Stimulated activated naive CD8-positive, alpha-beta T cell treated with anti-CD3 and anti-CD28 coated beads, Interleukin-15, Interleukin-2, amounts not matched to agents 100 U/mL and 50 U/mL, for 24 hours (primary cell): Measurements from ENCODE around the gene NPPC.

Experiments used
- ATAC-seq: fragments of 150-1000 bp; cut with Tn5 transposase; one replicate; pipeline ENCODE4 v1.10.0; 2021
- DNase-seq: peaks from one replicate; pipeline ENCODE4 v3.0.0; 2021

NPPC gene

GRCh38 chr2:231935207-231935524, 9.0 kb upstream of the NPPC start:
- ATAC-seq (no peak), DNase-seq (no peak)

- ATAC-seq (no peak), DNase-seq (no peak)
Observed at GRCh38 chr2:231934441-231935206, 8.4 kb upstream of the NPPC start.

- no peak for ATAC-seq
- DNase-seq = no peak
Observed at GRCh38 chr2:231933916-231934401, 7.8 kb upstream of the NPPC start.

- no peak for DNase-seq
- ATAC-seq = no peak
Observed at GRCh38 chr2:231932985-231933915, 7.1 kb upstream of the NPPC start.

GRCh38 chr2:231932711-231932970, 6.4 kb upstream of the NPPC start:
- no peak for ATAC-seq
- no peak for DNase-seq

- ATAC-seq (no peak), DNase-seq (no peak)
Observed at GRCh38 chr2:231931481-231931915, 5.3 kb upstream of the NPPC start.

- no peak for DNase-seq
- no peak for ATAC-seq
Observed at GRCh38 chr2:231930593-231931281, 4.5 kb upstream of the NPPC start.

GRCh38 chr2:231929961-231930592, 3.9 kb upstream of the NPPC start:
- DNase-seq = peak; percentile 57
- no peak for ATAC-seq

- ATAC-seq (no peak), DNase-seq (no peak)
Observed at GRCh38 chr2:231928901-231929725, 2.9 kb upstream of the NPPC start.

GRCh38 chr2:231928481-231928880, 2.3 kb upstream of the NPPC start:
- no peak for DNase-seq
- ATAC-seq = no peak

GRCh38 chr2:231927566-231927890, 1.3 kb upstream of the NPPC start:
- ATAC-seq (no peak), DNase-seq (no peak)

- peak; percentile 23 for ATAC-seq
- DNase-seq = peak; percentile 38
Observed at GRCh38 chr2:231926761-231927565, 767 bp upstream of the NPPC start.

- DNase-seq (peak; percentile 86), ATAC-seq (peak; percentile 64)
Observed at GRCh38 chr2:231925303-231926179, 655 bp downstream of the NPPC start.

- DNase-seq = no peak
- ATAC-seq = no peak
Observed at GRCh38 chr2:231924889-231925275, 1.3 kb downstream of the NPPC start.

- ATAC-seq = no peak
- no peak for DNase-seq
Observed at GRCh38 chr2:231923951-231924888, 2.0 kb downstream of the NPPC start.

- no peak for ATAC-seq
- no peak for DNase-seq
Observed at GRCh38 chr2:231923010-231923344, 3.2 kb downstream of the NPPC start.

GRCh38 chr2:231922311-231923009, 3.7 kb downstream of the NPPC start:
- ATAC-seq = no peak

GRCh38 chr2:231920795-231921194, 5.4 kb downstream of the NPPC start:
- ATAC-seq (no peak), DNase-seq (no peak)

More at GRCh38 chr2:231922311-231923009, 3.7 kb downstream of the NPPC start:
- DNase-seq = no peak
